C4-2B (cell line): ENCODE data around the gene CDKN2A.

Source experiments
- ZFX ChIP-seq: fragments of 450-650 bp; IDR thresholded peaks from 2 replicates; pipeline ENCODE4 v1.6.1; 2017
- TF ChIP-seq, protein P1 (sequence below): fragments of 450-650 bp; conservative IDR thresholded peaks from 2 replicates; pipeline ENCODE4 v1.5.1; 2017; ENCODE audit warnings: mild to moderate bottlenecking

DNA sequence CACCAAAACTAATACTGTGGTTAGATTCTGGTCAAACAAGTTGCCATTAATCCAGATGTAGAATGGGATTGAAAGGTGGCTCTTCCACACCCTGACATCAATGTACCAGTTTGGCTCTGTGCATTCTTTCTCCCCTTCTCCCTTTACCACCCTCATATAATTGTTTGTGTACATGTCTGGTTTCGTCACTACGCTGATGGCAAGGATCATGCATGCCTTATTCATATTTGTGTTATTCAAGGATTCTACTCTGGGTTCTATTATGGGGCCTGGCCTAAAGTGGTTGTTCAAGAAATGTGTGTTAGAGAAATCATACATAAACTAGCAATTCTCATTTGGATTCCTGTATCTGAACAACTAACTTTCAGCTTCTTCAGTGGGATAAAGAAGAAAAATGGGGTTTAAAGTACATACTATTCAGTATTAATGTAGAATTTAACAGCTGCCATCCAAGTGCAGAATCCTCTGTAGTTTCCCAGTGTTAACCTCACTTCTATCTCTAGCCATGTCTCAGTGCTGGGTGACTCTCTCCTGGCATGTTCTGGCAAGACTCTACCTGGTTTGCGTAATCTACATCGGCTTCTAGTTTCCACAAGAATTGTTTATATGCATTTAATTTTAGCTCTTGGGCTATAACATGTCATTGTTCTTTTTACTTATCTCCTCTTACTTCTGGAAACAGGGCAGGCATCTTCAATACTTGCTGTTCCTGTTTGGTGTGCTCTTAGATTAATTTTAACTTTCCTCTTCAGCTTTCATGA, 42.9 kb upstream of the CDKN2A start:
- TF ChIP-seq, protein P1, sequence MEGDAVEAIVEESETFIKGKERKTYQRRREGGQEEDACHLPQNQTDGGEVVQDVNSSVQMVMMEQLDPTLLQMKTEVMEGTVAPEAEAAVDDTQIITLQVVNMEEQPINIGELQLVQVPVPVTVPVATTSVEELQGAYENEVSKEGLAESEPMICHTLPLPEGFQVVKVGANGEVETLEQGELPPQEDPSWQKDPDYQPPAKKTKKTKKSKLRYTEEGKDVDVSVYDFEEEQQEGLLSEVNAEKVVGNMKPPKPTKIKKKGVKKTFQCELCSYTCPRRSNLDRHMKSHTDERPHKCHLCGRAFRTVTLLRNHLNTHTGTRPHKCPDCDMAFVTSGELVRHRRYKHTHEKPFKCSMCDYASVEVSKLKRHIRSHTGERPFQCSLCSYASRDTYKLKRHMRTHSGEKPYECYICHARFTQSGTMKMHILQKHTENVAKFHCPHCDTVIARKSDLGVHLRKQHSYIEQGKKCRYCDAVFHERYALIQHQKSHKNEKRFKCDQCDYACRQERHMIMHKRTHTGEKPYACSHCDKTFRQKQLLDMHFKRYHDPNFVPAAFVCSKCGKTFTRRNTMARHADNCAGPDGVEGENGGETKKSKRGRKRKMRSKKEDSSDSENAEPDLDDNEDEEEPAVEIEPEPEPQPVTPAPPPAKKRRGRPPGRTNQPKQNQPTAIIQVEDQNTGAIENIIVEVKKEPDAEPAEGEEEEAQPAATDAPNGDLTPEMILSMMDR = no peak
- TF ChIP-seq ZFX = no peak
